ENCODE data around the gene SPAG16. TPM values are rescaled to one million over a fixed set of nuclear protein-coding genes. Genes with fewer than 3 reads are reported as not detected.
"Not testable (repeated sequence)": the region's sequence is repeated elsewhere in the genome, so short reads cannot be mapped to it uniquely, and the experiment has no call there.

The SPAG16 gene
- total RNA-seq, 4 donors from 2014 or later = 1.1 to 8.8 (median 6.3) TPM

- Histone ChIP-seq H3K4me3 (no peak overlapping the region), H3K9me3 (no peaks in the 10 kb centered on the region), H3K27me3 (no peaks in the 10 kb centered on the region), H3K27ac (no peak overlapping the region), H3K4me1 (no peaks in the 10 kb centered on the region), H3K36me3 (no peaks in the 10 kb centered on the region)
- in situ Hi-C loops (cut with MboI; ENCODE audit: low sequenced_read_pairs in 4 of 4) (no loop called here), intact Hi-C loops (cut with DNase I; ENCODE audit: low total_unique reads) (no loop called here)
- ATAC-seq (no peak), DNase-seq (no peak)
- TF ChIP-seq CTCF (IDR thresholded peaks at IDR 0.05 in 4 of 5, conservative IDR thresholded peaks at IDR 0.05 in 1 of 5) = no peak
- TF ChIP-seq POLR2A (IDR thresholded peaks at IDR 0.05) = no peak
Measured at GRCh38 chr2:213678437-213679218, 394.4 kb downstream of the SPAG16 start.

- no peaks in the 10 kb centered on the region for H3K36me3 ChIP-seq
- in situ Hi-C loops (cut with MboI; ENCODE audit: low sequenced_read_pairs in 4 of 4) = no loop called here
- no peak overlapping the region for H3K27ac ChIP-seq
- H3K27me3 ChIP-seq = no peaks in the 10 kb centered on the region
- TF ChIP-seq CTCF (IDR thresholded peaks at IDR 0.05 in 4 of 5, conservative IDR thresholded peaks at IDR 0.05 in 1 of 5) (no peak), POLR2A (IDR thresholded peaks at IDR 0.05) (no peak)
- ATAC-seq (no peak), DNase-seq (no peak)
- intact Hi-C loops (cut with DNase I; ENCODE audit: low total_unique reads) = no loop called here
- H3K4me1 ChIP-seq = no peaks in the 10 kb centered on the region
- H3K9me3 ChIP-seq = no peaks in the 10 kb centered on the region
- H3K4me3 ChIP-seq = no peak overlapping the region
Measured at GRCh38 chr2:213679894-213680293, 395.6 kb downstream of the SPAG16 start.

GRCh38 chr2:213682276-213682675 lies 398.0 kb downstream of the SPAG16 start:
- TF ChIP-seq CTCF (IDR thresholded peaks at IDR 0.05 in 4 of 5, conservative IDR thresholded peaks at IDR 0.05 in 1 of 5) = no peak
- no peak for TF ChIP-seq POLR2A (IDR thresholded peaks at IDR 0.05)
- DNase-seq = no peak
- no peak overlapping the region for H3K27ac ChIP-seq
- H3K4me1 ChIP-seq = no peaks in the 10 kb centered on the region
- ATAC-seq = no peak
- in situ Hi-C loops (cut with MboI; ENCODE audit: low sequenced_read_pairs in 4 of 4) = no loop called here
- no peaks in the 10 kb centered on the region for H3K27me3 ChIP-seq
- intact Hi-C loops (cut with DNase I; ENCODE audit: low total_unique reads) = no loop called here
- no peak overlapping the region for H3K4me3 ChIP-seq
- no peaks in the 10 kb centered on the region for H3K36me3 ChIP-seq
- H3K9me3 ChIP-seq = no peaks in the 10 kb centered on the region

GRCh38 chr2:213688133-213688532 lies 403.9 kb downstream of the SPAG16 start:
- Histone ChIP-seq H3K36me3 (no peaks in the 10 kb centered on the region), H3K4me3 (no peak overlapping the region), H3K27me3 (no peaks in the 10 kb centered on the region), H3K27ac (no peak overlapping the region), H3K4me1 (no peaks in the 10 kb centered on the region), H3K9me3 (no peaks in the 10 kb centered on the region)
- in situ Hi-C loops (cut with MboI; ENCODE audit: low sequenced_read_pairs in 4 of 4) (no loop called here), intact Hi-C loops (cut with DNase I; ENCODE audit: low total_unique reads) (no loop called here)
- ATAC-seq (no peak), DNase-seq (no peak)
- TF ChIP-seq CTCF (IDR thresholded peaks at IDR 0.05 in 4 of 5, conservative IDR thresholded peaks at IDR 0.05 in 1 of 5) (no peak), POLR2A (IDR thresholded peaks at IDR 0.05) (no peak)

GRCh38 chr2:213688825-213689224 lies 404.6 kb downstream of the SPAG16 start:
- H3K27ac ChIP-seq; in situ Hi-C loops (cut with MboI; ENCODE audit: low sequenced_read_pairs in 4 of 4); H3K36me3 ChIP-seq; H3K4me1 ChIP-seq; ATAC-seq; H3K4me3 ChIP-seq; intact Hi-C loops (cut with DNase I; ENCODE audit: low total_unique reads); DNase-seq; H3K27me3 ChIP-seq; H3K9me3 ChIP-seq: not testable (repeated sequence)
